ENCODE measurements around the gene ZNF765.

The ZNF765 gene

GRCh38 chr19:53374288-53374687 lies 20.7 kb upstream of the ZNF765 start:
- Histone ChIP-seq H3K27ac (replicated peaks) (no peak overlapping the region), H3K4me3 (replicated peaks; ENCODE audit: insufficient read depth, low read length) (no peak overlapping the region), H3K27me3 (ENCODE audit: insufficient read depth, poor library complexity, severe bottlenecking) (no peaks in the 10 kb centered on the region)
- no peak for DNase-seq (ENCODE audit: low read depth in 1 of 2, low spot score in 1 of 2)
- TF ChIP-seq, protein P1, sequence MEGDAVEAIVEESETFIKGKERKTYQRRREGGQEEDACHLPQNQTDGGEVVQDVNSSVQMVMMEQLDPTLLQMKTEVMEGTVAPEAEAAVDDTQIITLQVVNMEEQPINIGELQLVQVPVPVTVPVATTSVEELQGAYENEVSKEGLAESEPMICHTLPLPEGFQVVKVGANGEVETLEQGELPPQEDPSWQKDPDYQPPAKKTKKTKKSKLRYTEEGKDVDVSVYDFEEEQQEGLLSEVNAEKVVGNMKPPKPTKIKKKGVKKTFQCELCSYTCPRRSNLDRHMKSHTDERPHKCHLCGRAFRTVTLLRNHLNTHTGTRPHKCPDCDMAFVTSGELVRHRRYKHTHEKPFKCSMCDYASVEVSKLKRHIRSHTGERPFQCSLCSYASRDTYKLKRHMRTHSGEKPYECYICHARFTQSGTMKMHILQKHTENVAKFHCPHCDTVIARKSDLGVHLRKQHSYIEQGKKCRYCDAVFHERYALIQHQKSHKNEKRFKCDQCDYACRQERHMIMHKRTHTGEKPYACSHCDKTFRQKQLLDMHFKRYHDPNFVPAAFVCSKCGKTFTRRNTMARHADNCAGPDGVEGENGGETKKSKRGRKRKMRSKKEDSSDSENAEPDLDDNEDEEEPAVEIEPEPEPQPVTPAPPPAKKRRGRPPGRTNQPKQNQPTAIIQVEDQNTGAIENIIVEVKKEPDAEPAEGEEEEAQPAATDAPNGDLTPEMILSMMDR (IDR thresholded peaks at IDR 0.05; ENCODE audit: insufficient read depth, low read length), result no peak
- TF ChIP-seq, protein P2, sequence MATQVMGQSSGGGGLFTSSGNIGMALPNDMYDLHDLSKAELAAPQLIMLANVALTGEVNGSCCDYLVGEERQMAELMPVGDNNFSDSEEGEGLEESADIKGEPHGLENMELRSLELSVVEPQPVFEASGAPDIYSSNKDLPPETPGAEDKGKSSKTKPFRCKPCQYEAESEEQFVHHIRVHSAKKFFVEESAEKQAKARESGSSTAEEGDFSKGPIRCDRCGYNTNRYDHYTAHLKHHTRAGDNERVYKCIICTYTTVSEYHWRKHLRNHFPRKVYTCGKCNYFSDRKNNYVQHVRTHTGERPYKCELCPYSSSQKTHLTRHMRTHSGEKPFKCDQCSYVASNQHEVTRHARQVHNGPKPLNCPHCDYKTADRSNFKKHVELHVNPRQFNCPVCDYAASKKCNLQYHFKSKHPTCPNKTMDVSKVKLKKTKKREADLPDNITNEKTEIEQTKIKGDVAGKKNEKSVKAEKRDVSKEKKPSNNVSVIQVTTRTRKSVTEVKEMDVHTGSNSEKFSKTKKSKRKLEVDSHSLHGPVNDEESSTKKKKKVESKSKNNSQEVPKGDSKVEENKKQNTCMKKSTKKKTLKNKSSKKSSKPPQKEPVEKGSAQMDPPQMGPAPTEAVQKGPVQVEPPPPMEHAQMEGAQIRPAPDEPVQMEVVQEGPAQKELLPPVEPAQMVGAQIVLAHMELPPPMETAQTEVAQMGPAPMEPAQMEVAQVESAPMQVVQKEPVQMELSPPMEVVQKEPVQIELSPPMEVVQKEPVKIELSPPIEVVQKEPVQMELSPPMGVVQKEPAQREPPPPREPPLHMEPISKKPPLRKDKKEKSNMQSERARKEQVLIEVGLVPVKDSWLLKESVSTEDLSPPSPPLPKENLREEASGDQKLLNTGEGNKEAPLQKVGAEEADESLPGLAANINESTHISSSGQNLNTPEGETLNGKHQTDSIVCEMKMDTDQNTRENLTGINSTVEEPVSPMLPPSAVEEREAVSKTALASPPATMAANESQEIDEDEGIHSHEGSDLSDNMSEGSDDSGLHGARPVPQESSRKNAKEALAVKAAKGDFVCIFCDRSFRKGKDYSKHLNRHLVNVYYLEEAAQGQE (IDR thresholded peaks at IDR 0.05; ENCODE audit: insufficient replicate concordance, low read depth), result no peak
- TF ChIP-seq GABPA (IDR thresholded peaks at IDR 0.05; ENCODE audit: low read depth), result no peak
- TF ChIP-seq POLR2AphosphoS5 (IDR thresholded peaks at IDR 0.05; ENCODE audit: low read depth), result no peak
- TF ChIP-seq SPI1 (IDR thresholded peaks at IDR 0.05; ENCODE audit: borderline replicate concordance, low read depth), result no peak

DNA sequence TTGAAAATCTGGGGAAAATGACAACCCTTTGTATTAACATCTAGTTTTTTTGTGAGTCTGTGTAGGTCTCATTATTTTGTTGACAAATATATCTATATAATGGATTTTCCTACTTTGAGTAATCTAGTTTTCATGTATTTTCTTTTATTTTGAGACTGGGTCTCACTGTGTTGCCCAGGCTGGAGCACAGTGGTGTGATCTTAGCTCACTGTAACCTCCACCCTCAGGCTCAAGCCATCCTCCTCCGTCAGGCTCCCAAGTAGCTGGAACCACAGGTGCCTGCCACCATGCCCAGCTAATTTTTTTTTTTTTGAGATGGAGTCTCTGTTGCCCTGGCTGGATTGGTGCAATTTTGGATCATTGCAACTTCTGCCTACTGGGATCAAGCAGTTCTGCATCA lies 20.2 kb upstream of the ZNF765 start:
- Histone ChIP-seq H3K4me3 (replicated peaks; ENCODE audit: insufficient read depth, low read length) (no peak overlapping the region), H3K27me3 (ENCODE audit: insufficient read depth, poor library complexity, severe bottlenecking) (no peaks in the 10 kb centered on the region), H3K27ac (replicated peaks) (no peak overlapping the region)
- TF ChIP-seq, protein P2 (IDR thresholded peaks at IDR 0.05; ENCODE audit: insufficient replicate concordance, low read depth), result no peak
- no peak for TF ChIP-seq SPI1 (IDR thresholded peaks at IDR 0.05; ENCODE audit: borderline replicate concordance, low read depth)
- no peak for TF ChIP-seq GABPA (IDR thresholded peaks at IDR 0.05; ENCODE audit: low read depth)
- TF ChIP-seq, protein P1 (IDR thresholded peaks at IDR 0.05; ENCODE audit: insufficient read depth, low read length), result no peak
- no peak for TF ChIP-seq POLR2AphosphoS5 (IDR thresholded peaks at IDR 0.05; ENCODE audit: low read depth)
- DNase-seq (ENCODE audit: low read depth in 1 of 2, low spot score in 1 of 2), result no peak

GRCh38 chr19:53381376-53381775 lies 13.6 kb upstream of the ZNF765 start:
- TF ChIP-seq POLR2AphosphoS5 (IDR thresholded peaks at IDR 0.05; ENCODE audit: low read depth) (no peak), GABPA (IDR thresholded peaks at IDR 0.05; ENCODE audit: low read depth) (no peak), SPI1 (IDR thresholded peaks at IDR 0.05; ENCODE audit: borderline replicate concordance, low read depth) (no peak)
- TF ChIP-seq, protein P1 (IDR thresholded peaks at IDR 0.05; ENCODE audit: insufficient read depth, low read length), result no peak
- TF ChIP-seq, protein P2 (IDR thresholded peaks at IDR 0.05; ENCODE audit: insufficient replicate concordance, low read depth), result no peak
- DNase-seq (ENCODE audit: low read depth in 1 of 2, low spot score in 1 of 2), result no peak
- H3K27ac ChIP-seq (replicated peaks), result no peak overlapping the region

More at GRCh38 chr19:53381376-53381775, 13.6 kb upstream of the ZNF765 start:
- no peaks in the 10 kb centered on the region for H3K27me3 ChIP-seq (ENCODE audit: insufficient read depth, poor library complexity, severe bottlenecking)
- H3K4me3 ChIP-seq (replicated peaks; ENCODE audit: insufficient read depth, low read length), result no peak overlapping the region
